GM12865 (cell line): Measurements from ENCODE around the gene KIF18A.

Experiments
- DNase-seq: peaks from one replicate; pipeline ENCODE4 v3.0.0; 2010; ENCODE audit warnings: low read depth
- H3K4me3 ChIP-seq: 2 replicates; pipeline ENCODE4 v1.5.1; 2011; ENCODE audit warnings: mild to moderate bottlenecking, low read depth, low read length, control low read depth
- TF ChIP-seq, protein P1 (sequence below): IDR thresholded peaks from 2 replicates; pipeline ENCODE4 v1.5.1; 2011; ENCODE audit warnings: low read length, control low read depth, low read depth, inconsistent platforms; ENCODE audit not compliant: insufficient read depth; ENCODE audit errors: missing control alignments

Gene KIF18A

GRCh38 chr11:28017816-28018215 is 90.1 kb downstream of the KIF18A start:
- no peak for DNase-seq
- TF ChIP-seq, protein P1, sequence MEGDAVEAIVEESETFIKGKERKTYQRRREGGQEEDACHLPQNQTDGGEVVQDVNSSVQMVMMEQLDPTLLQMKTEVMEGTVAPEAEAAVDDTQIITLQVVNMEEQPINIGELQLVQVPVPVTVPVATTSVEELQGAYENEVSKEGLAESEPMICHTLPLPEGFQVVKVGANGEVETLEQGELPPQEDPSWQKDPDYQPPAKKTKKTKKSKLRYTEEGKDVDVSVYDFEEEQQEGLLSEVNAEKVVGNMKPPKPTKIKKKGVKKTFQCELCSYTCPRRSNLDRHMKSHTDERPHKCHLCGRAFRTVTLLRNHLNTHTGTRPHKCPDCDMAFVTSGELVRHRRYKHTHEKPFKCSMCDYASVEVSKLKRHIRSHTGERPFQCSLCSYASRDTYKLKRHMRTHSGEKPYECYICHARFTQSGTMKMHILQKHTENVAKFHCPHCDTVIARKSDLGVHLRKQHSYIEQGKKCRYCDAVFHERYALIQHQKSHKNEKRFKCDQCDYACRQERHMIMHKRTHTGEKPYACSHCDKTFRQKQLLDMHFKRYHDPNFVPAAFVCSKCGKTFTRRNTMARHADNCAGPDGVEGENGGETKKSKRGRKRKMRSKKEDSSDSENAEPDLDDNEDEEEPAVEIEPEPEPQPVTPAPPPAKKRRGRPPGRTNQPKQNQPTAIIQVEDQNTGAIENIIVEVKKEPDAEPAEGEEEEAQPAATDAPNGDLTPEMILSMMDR, result no peak
- no peak overlapping the region for H3K4me3 ChIP-seq

DNA sequence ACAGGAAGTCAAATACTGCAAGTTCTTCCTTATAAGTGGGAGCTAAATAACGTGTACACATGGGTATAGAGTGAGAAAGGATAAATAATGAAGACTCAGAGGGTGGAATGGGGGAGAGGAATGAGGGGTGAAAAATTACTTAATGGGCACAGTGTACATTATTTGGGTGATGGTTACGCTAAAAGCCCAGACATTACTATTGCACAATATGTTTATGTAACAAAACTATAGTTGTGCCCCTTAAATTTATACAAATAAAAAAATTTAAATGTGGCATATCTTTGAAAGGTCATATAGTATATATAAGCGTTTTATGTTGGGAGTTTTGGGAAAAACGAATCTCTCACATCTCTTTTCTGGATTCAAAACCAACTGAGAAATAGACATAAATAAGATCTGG is 96.1 kb downstream of the KIF18A start:
- TF ChIP-seq, protein P1, result no peak
- H3K4me3 ChIP-seq, result no peak overlapping the region
- DNase-seq, result no peak

DNA sequence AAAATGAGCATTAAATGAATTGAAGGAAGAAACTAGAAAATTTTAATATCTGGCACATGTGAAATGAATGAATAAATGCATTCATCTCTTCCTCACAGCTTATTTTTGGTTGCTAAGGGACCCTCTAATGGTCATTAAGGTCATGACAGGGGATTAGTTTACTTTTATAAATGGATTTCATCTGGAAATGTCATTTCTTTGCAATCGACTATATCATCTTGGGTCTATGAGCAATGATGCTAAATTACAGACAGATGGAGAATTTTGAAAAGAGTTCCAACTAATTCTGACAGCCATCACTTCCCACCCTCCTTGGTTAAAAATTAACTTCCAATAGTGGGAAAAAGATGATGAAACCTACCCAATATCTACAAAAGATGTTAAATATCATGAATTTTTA is 98.0 kb downstream of the KIF18A start:
- no peak overlapping the region for H3K4me3 ChIP-seq
- TF ChIP-seq, protein P1, result no peak
- DNase-seq, result no peak

DNA sequence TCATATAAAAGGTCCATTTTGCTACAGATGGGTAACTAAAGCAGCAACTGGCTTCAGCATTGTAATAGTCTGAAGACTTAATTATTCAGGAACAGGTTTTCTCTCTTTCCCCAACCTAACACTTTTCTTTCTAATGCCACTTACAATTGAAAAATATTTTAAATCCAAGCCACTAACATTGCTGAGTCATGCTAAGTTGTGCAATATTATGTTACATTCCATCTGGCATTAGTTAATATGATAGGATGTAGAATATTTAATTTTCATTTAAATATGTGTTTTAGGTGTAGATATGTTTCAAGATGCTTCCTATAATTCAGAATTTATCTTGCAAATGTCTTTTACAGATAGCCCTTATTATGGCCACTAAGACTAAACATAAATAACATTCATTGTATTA is 98.6 kb downstream of the KIF18A start:
- TF ChIP-seq, protein P1, result no peak
- H3K4me3 ChIP-seq, result no peak overlapping the region
- no peak for DNase-seq

DNA sequence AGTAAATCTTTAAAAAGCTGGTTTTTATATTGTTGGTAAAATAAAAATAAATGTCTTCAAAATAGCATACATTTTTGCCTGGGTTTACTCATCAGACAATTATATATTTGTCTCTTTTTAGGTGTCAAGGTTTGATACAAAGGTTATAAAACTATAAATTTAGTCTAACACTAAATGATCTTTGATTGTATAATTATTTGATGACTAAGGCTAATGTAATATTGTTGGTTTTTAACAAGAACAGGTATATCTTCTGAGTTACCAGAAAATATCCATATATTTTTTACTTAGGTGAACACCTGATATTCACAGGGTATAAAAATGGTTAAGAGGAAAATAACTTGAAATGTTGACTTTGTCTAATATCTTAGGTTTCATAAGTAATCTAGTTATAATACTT is 104.3 kb downstream of the KIF18A start:
- H3K4me3 ChIP-seq, result no peak overlapping the region
- TF ChIP-seq, protein P1, result no peak
- no peak for DNase-seq

DNA sequence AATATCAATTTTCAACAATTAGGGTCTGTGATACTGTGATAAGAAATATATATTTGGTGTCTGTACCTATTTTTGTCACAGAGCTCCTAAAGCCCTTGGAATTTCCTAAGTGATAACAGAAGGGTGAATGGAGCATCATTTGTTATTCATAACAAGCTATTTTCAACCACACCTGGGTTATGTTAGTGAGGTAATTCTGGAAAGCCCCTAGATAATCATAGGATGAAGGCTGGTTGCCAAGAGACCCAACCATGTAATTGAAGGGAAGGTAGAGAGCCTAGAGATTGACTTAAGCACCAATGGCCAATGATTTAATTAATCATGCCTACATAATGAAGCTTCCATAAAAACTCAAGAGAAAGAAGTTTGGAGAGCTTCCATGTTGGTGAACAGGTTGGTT is 109.4 kb downstream of the KIF18A start:
- TF ChIP-seq, protein P1, result no peak
- DNase-seq, result no peak

GRCh38 chr11:27997344-27997743 is 110.6 kb downstream of the KIF18A start:
- no peak for DNase-seq
- TF ChIP-seq, protein P1, result no peak
- H3K4me3 ChIP-seq, result no peak overlapping the region

More for the DNA sequence above, 109.4 kb downstream of the KIF18A start:
- H3K4me3 ChIP-seq, result no peak overlapping the region
